HCT116 (cell line): ENCODE data around the gene BRSK2. TPM values are rescaled to one million over a fixed set of nuclear protein-coding genes. Genes with fewer than 3 reads are reported as not detected.

ENCODE experiments used
- ATAC-seq: fragments of 200-7000 bp; cut with Tn5 transposase; 2 replicates; pipeline ENCODE4 v1.9.1; 2020; ENCODE audit warnings: mild to moderate bottlenecking, moderate library complexity
- BruUV-seq: library from RNA; stranded (reverse); fragments of 400-500 nt; replicated peaks from 2 replicates; lab custom pipeline; 2021; lab: Mats Ljungman, UMichigan
- CTCF ChIA-PET: fragments of 300-600 bp; sonication (Branson Sonifier 250); formaldehyde crosslinking; loops from one replicate; lab custom pipeline; 2021; ENCODE audit warnings: antibody characterized with exemption; lab: Charles Lee
- POLR2A ChIA-PET: fragments of 300-600, 350-600 bp; sonication (Branson Sonifier 250); formaldehyde crosslinking; loops from one replicate; lab custom pipeline; 2021; ENCODE audit warnings: antibody characterized with exemption; lab: Charles Lee
- RAD21 ChIA-PET, 2 experiments: fragments of 300-600 bp; sonication (Branson Sonifier 250); formaldehyde crosslinking; loops; one replicate each; lab custom pipeline; 2023; ENCODE audit warnings: low total read pairs in 2 of 2; ENCODE audit not compliant: uncharacterized antibody in 2 of 2, unreplicated experiment in 2 of 2, low non-redundant PET in 1 of 2; lab: Charles Lee
- DNase-seq: peaks from one replicate; pipeline ENCODE4 v3.0.0-alpha.2; 2010; ENCODE audit warnings: low read depth, low spot score
- H2AFZ ChIP-seq: fragments of 200-600 bp; shearing (Covaris generic), sonication (generic); 2 replicates; pipeline ENCODE4 v1.6.1; 2017; ENCODE audit warnings: low read depth, mixed run types, mixed read lengths, antibody characterized with exemption, low read length; ENCODE audit not compliant: poor library complexity, severe bottlenecking
- H3K27ac ChIP-seq: 2 replicates; pipeline ENCODE4 v1.5.1; 2012; ENCODE audit warnings: low read depth, low read length
- H3K27me3 ChIP-seq: fragments of 200-600 bp; sonication (generic); 2 replicates; pipeline ENCODE4 v1.6.1; 2016; ENCODE audit warnings: mixed run types, low read length, mixed read lengths; ENCODE audit not compliant: insufficient read depth
- H3K36me3 ChIP-seq, 2 experiments: fragments of 200-500 bp in 1 of 2; fragments of 200-600 bp in 1 of 2; sonication (Bioruptor generic) in 1 of 2; sonication (generic) in 1 of 2; 2 replicates each; pipeline versions ENCODE4 v1.5.1 to v1.6.1; 2014 to 2016; ENCODE audit warnings: low read length in 2 of 2, inconsistent platforms in 1 of 2, mixed read lengths in 1 of 2, mixed run types in 1 of 2; ENCODE audit not compliant: insufficient read depth in 2 of 2, control insufficient read depth in 1 of 2
- H3K4me1 ChIP-seq, 2 experiments: fragments of 200-600 bp in 1 of 2; sonication (generic) in 1 of 2; 2 replicates each; pipeline versions ENCODE4 v1.5.1 to v1.6.1; 2012 to 2017; ENCODE audit warnings: low read length in 2 of 2, inconsistent platforms in 1 of 2, mild to moderate bottlenecking in 1 of 2, mixed read lengths in 1 of 2, mixed run types in 1 of 2, moderate library complexity in 1 of 2; ENCODE audit not compliant: insufficient read depth in 2 of 2, control insufficient read depth in 1 of 2
- H3K4me2 ChIP-seq: fragments of 200-600 bp; sonication (generic); 2 replicates; pipeline ENCODE4 v1.6.1; 2017; ENCODE audit warnings: mixed run types, low read length, mixed read lengths
- H3K4me3 ChIP-seq, 2 experiments: fragments of 200-600 bp in 1 of 2; sonication (generic) in 1 of 2; replicated peaks in 1 of 2; 2 replicates each; pipeline ENCODE4 v1.5.1; 2011 to 2016; ENCODE audit warnings: low read length in 2 of 2, control low read depth in 1 of 2, low read depth in 1 of 2, mild to moderate bottlenecking in 1 of 2, mixed read lengths in 1 of 2, mixed run types in 1 of 2
- H3K79me2 ChIP-seq: fragments of 200-600 bp; sonication (generic); 2 replicates; pipeline ENCODE4 v1.6.1; 2017; ENCODE audit warnings: mild to moderate bottlenecking, mixed run types, low read length, moderate library complexity, mixed read lengths; ENCODE audit not compliant: insufficient read depth
- H3K9ac ChIP-seq: fragments of 200-600 bp; sonication (generic); 2 replicates; pipeline ENCODE4 v1.6.1; 2016; ENCODE audit warnings: low read length, mixed read lengths
- H3K9me2 ChIP-seq: fragments of 200-600 bp; sonication (generic), shearing (Covaris generic); 2 replicates; pipeline ENCODE4 v1.6.1; 2017; ENCODE audit warnings: mixed run types, mild to moderate bottlenecking, moderate library complexity; ENCODE audit not compliant: insufficient read depth
- H3K9me3 ChIP-seq, 2 experiments: fragments of 200-500 bp in 1 of 2; fragments of 200-600 bp in 1 of 2; sonication (Bioruptor generic) in 1 of 2; sonication (generic) in 1 of 2; 2 replicates each; pipeline ENCODE4 v1.6.1; 2014 to 2017; ENCODE audit warnings: low read length in 2 of 2, mixed read lengths in 2 of 2, inconsistent platforms in 1 of 2, low read depth in 1 of 2, mild to moderate bottlenecking in 1 of 2, mixed run types in 1 of 2, moderate library complexity in 1 of 2; ENCODE audit not compliant: control insufficient read depth in 1 of 2, insufficient read depth in 1 of 2
- H4K20me1 ChIP-seq: fragments of 200-600 bp; sonication (generic), shearing (Covaris generic); 2 replicates; pipeline ENCODE4 v1.6.1; 2017; ENCODE audit warnings: mixed run types, mild to moderate bottlenecking, moderate library complexity; ENCODE audit not compliant: insufficient read depth
- CBX3 ChIP-seq: IDR thresholded peaks from 2 replicates; pipeline ENCODE4 v1.6.1; 2012; ENCODE audit warnings: low read depth
- CEBPB ChIP-seq: IDR thresholded peaks from 2 replicates; pipeline ENCODE4 v1.6.1; 2012; ENCODE audit warnings: low read depth
- EGR1 ChIP-seq: IDR thresholded peaks from 2 replicates; pipeline ENCODE4 v1.6.1; 2012; ENCODE audit warnings: low read depth
- ELF1 ChIP-seq: IDR thresholded peaks from 2 replicates; pipeline ENCODE4 v1.6.1; 2012; ENCODE audit warnings: low read depth, borderline replicate concordance
- EZH2 ChIP-seq: fragments of 200-600 bp; sonication (generic); IDR thresholded peaks from 2 replicates; pipeline ENCODE4 v1.6.1; 2017; ENCODE audit warnings: antibody characterized with exemption, mixed run types
- SIN3A ChIP-seq: IDR thresholded peaks from 2 replicates; pipeline ENCODE4 v1.6.1; 2012; ENCODE audit warnings: low read depth
- SP1 ChIP-seq: IDR thresholded peaks from 2 replicates; pipeline ENCODE4 v1.6.1; 2012; ENCODE audit warnings: low read depth
- SRF ChIP-seq: IDR thresholded peaks from 2 replicates; pipeline ENCODE4 v1.6.1; 2012; ENCODE audit warnings: low read depth
- YY1 ChIP-seq: IDR thresholded peaks from 2 replicates; pipeline ENCODE4 v1.6.1; 2011; ENCODE audit warnings: low read length, low read depth, moderate library complexity, mild to moderate bottlenecking; ENCODE audit not compliant: insufficient replicate concordance; ENCODE audit errors: extremely low read depth
- ZNF274 ChIP-seq: fragments of 200-500 bp; sonication (Bioruptor generic); IDR thresholded peaks from 2 replicates; pipeline ENCODE4 v1.6.1; 2014; ENCODE audit warnings: mild to moderate bottlenecking, low read depth, low read length, inconsistent platforms
- intact Hi-C: fragments of 100-400 bp; cut with micrococcal nuclease; formaldehyde crosslinking; loops from 2 replicates; pipeline ENCODE4 v1.10.0; 2022
- total RNA-seq: library from RNA; stranded (reverse); gene quantifications from one replicate; pipeline ENCODE4 v1.2.1, GENCODE V29; 2021; ENCODE audit not compliant: unreplicated experiment
- TF ChIP-seq, protein P1 (sequence below): IDR thresholded peaks from 2 replicates; pipeline ENCODE4 v1.6.1; 2012; ENCODE audit warnings: low read depth
- TF ChIP-seq, protein P2 (sequence below), 3 experiments: fragments of 200-600 bp in 1 of 3; sonication (generic) in 1 of 3; IDR thresholded peaks in 2 of 3; conservative IDR thresholded peaks in 1 of 3; 2 replicates each; pipeline ENCODE4 v1.5.1; 2012 to 2017; ENCODE audit warnings: low read depth in 2 of 3, low read length in 2 of 3, antibody characterized with exemption in 1 of 3, borderline replicate concordance in 1 of 3, control low read depth in 1 of 3, mild to moderate bottlenecking in 1 of 3, mixed read lengths in 1 of 3, mixed run types in 1 of 3, moderate library complexity in 1 of 3; ENCODE audit not compliant: insufficient read depth in 1 of 3
- TF ChIP-seq, protein P3 (sequence below): IDR thresholded peaks from 2 replicates; pipeline ENCODE4 v1.6.1; 2012
- TF ChIP-seq, protein P4 (sequence below): IDR thresholded peaks from 2 replicates; pipeline ENCODE4 v1.6.1; 2012

Gene BRSK2
- total RNA-seq, 1 experiment from 2014 or later = 14.0 TPM

DNA sequence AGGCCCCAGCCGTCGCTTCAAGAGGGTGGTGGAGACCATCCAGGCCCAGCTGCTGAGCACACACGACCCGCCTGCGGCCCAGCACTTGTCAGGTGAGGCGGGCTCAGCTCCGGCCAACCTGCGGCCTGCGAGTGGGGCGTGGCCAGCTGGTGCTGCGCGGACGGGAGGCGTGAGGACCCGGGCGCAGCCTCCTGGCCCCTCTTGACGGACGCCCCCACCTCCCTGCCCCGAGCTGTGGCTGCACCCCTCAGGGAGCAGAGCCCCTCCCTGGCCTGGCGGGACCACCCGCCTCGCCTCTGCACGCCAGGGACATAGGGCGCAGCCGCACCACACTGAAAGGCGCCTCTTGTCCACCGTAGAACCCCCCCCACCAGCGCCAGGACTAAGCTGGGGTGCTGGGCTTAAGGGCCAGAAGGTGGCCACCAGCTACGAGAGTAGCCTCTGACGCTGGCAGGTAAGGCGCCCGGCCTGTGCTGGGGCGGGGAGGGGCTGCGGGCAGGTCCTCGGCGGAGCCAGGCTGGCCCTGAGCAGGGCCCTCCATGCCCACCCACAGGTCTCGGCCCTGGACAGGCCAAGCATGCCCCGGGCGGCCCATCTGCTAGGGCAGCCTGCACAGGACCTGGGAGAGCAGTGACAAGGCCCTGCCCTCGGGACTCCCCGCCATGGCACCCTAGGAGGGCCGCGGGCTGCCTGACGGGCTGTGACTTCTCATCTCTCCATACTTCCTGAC is 67.0 kb downstream of the BRSK2 start:
- Histone ChIP-seq H3K4me2 (no peak overlapping the region), H3K79me2 (no peaks in the 10 kb centered on the region), H3K27me3 (no peaks in the 10 kb centered on the region), H3K9ac (no peak overlapping the region), H3K4me1 (peaks cover 3 to 7% of the 10 kb centered on the region in 2 experiments; a peak in 3 of 4 replicates), H3K9me2 (no peaks in the 10 kb centered on the region), H3K4me3 (no peak overlapping the region), H4K20me1 (no peaks in the 10 kb centered on the region), H3K9me3 (no peaks in the 10 kb centered on the region), H2AFZ (no peak overlapping the region), H3K36me3 (no peaks in the 10 kb centered on the region), H3K27ac (no peak overlapping the region)
- BruUV-seq = no TSS peak
- TF ChIP-seq SP1 (no peak), SIN3A (no peak), ELF1 (no peak), YY1 (no peak), ZNF274 (no peak), EZH2 (no peak), SRF (no peak), EGR1 (no peak), CEBPB (no peak), CBX3 (no peak)
- TF ChIP-seq, protein P1, sequence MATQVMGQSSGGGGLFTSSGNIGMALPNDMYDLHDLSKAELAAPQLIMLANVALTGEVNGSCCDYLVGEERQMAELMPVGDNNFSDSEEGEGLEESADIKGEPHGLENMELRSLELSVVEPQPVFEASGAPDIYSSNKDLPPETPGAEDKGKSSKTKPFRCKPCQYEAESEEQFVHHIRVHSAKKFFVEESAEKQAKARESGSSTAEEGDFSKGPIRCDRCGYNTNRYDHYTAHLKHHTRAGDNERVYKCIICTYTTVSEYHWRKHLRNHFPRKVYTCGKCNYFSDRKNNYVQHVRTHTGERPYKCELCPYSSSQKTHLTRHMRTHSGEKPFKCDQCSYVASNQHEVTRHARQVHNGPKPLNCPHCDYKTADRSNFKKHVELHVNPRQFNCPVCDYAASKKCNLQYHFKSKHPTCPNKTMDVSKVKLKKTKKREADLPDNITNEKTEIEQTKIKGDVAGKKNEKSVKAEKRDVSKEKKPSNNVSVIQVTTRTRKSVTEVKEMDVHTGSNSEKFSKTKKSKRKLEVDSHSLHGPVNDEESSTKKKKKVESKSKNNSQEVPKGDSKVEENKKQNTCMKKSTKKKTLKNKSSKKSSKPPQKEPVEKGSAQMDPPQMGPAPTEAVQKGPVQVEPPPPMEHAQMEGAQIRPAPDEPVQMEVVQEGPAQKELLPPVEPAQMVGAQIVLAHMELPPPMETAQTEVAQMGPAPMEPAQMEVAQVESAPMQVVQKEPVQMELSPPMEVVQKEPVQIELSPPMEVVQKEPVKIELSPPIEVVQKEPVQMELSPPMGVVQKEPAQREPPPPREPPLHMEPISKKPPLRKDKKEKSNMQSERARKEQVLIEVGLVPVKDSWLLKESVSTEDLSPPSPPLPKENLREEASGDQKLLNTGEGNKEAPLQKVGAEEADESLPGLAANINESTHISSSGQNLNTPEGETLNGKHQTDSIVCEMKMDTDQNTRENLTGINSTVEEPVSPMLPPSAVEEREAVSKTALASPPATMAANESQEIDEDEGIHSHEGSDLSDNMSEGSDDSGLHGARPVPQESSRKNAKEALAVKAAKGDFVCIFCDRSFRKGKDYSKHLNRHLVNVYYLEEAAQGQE = no peak
- TF ChIP-seq, protein P2, sequence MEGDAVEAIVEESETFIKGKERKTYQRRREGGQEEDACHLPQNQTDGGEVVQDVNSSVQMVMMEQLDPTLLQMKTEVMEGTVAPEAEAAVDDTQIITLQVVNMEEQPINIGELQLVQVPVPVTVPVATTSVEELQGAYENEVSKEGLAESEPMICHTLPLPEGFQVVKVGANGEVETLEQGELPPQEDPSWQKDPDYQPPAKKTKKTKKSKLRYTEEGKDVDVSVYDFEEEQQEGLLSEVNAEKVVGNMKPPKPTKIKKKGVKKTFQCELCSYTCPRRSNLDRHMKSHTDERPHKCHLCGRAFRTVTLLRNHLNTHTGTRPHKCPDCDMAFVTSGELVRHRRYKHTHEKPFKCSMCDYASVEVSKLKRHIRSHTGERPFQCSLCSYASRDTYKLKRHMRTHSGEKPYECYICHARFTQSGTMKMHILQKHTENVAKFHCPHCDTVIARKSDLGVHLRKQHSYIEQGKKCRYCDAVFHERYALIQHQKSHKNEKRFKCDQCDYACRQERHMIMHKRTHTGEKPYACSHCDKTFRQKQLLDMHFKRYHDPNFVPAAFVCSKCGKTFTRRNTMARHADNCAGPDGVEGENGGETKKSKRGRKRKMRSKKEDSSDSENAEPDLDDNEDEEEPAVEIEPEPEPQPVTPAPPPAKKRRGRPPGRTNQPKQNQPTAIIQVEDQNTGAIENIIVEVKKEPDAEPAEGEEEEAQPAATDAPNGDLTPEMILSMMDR (IDR thresholded peaks at IDR 0.05 in 2 of 3, conservative IDR thresholded peaks at IDR 0.05 in 1 of 3; ENCODE audit: borderline replicate concordance in 1 of 3, insufficient read depth in 1 of 3, low read depth in 2 of 3, low read length in 2 of 3) = no peak
- TF ChIP-seq, protein P3, sequence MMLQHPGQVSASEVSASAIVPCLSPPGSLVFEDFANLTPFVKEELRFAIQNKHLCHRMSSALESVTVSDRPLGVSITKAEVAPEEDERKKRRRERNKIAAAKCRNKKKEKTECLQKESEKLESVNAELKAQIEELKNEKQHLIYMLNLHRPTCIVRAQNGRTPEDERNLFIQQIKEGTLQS = no peak
- TF ChIP-seq, protein P4, sequence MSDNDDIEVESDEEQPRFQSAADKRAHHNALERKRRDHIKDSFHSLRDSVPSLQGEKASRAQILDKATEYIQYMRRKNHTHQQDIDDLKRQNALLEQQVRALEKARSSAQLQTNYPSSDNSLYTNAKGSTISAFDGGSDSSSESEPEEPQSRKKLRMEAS = no peak
- no peak for ATAC-seq
- ChIA-PET POLR2A (no interaction called here), RAD21 (no interaction called here), CTCF (no interaction called here)
- intact Hi-C loops = no loop called here
- no peak for DNase-seq
